GM12878 (cell line): ENCODE results near the gene GID4. TPM values are rescaled to one million over a fixed set of nuclear protein-coding genes. Genes with fewer than 3 reads are reported as not detected.

ENCODE experiments used
- EED ChIP-seq: sonication (generic); IDR thresholded peaks from 2 replicates; pipeline ENCODE4 v1.6.1; 2016; ENCODE audit warnings: antibody characterized with exemption, low read depth
- HDAC6 ChIP-seq: fragments of 200-600 bp; sonication (generic); IDR thresholded peaks from one replicate; pipeline ENCODE4 v1.8.0; 2017; ENCODE audit warnings: antibody characterized with exemption; ENCODE audit not compliant: unreplicated experiment
- KAT2A ChIP-seq: conservative IDR thresholded peaks from 2 replicates; pipeline ENCODE4 v1.6.1; 2011; ENCODE audit warnings: low read depth, low read length; ENCODE audit not compliant: control insufficient read depth
- KDM1A ChIP-seq: fragments of 200-600 bp; sonication (generic); IDR thresholded peaks from 2 replicates; pipeline ENCODE4 v1.6.1; 2016; ENCODE audit warnings: borderline replicate concordance
- NFYB ChIP-seq: IDR thresholded peaks from 2 replicates; pipeline ENCODE4 v1.6.1; 2011; ENCODE audit warnings: low read depth, mild to moderate bottlenecking, low read length, improper control_type of control experiment, moderate library complexity; ENCODE audit not compliant: insufficient read depth
- NR2F1 ChIP-seq: fragments of 450-650 bp; conservative IDR thresholded peaks from 2 replicates; pipeline ENCODE4 v1.6.1; 2017; ENCODE audit warnings: mild to moderate bottlenecking
- RELA ChIP-seq: fragments of 450-650 bp; IDR thresholded peaks from 2 replicates; pipeline ENCODE4 v1.8.0; 2014; ENCODE audit warnings: borderline replicate concordance; ENCODE audit not compliant: partially characterized antibody
- ZBED1 ChIP-seq: IDR thresholded peaks from 2 replicates; pipeline ENCODE4 v1.6.1; 2016; ENCODE audit warnings: borderline replicate concordance
- ZNF274 ChIP-seq: IDR thresholded peaks from one replicate; pipeline ENCODE4 v1.8.0; 2011; ENCODE audit not compliant: insufficient read length, insufficient read depth
- ZSCAN29 ChIP-seq: fragments of 450-650 bp; IDR thresholded peaks from 2 replicates; pipeline ENCODE4 v1.6.1; 2017; ENCODE audit warnings: mild to moderate bottlenecking, moderate library complexity
- polyA plus RNA-seq, 11 experiments: library from polyadenylated mRNA; depleted of rRNA in 4 of 11; unstranded in 6 of 11; stranded (reverse) in 5 of 11; fragments of >200 nt; fragmentation: Nextera tagmentation in 4 of 11; fragmentation: Illumina TruSeq in 1 of 11; extraction: Ambion mirVana in 4 of 11; extraction: Trizol in 1 of 11; gene quantifications; 1 replicate in 1 of 11; 2 replicates in 10 of 11; pipeline versions ENCODE4 v1.2.1 to v1.2.3, GENCODE V29; 2011 to 2016; ENCODE audit warnings: inconsistent platforms in 2 of 11, missing spikeins in 2 of 11, low read depth in 1 of 11
- total RNA-seq, 4 experiments: library from RNA; depleted of rRNA in 3 of 4; stranded (reverse); fragments of >200 nt in 3 of 4; fragmentation: Illumina TruSeq in 1 of 4; extraction: Trizol in 1 of 4; gene quantifications; 2 replicates each; pipeline versions ENCODE4 v1.2.1 to v1.2.3, GENCODE V29; 2013 to 2021
- TF ChIP-seq, protein P1 (sequence below): fragments of 150-350 bp; IDR thresholded peaks from 2 replicates; pipeline ENCODE4 v1.6.1; 2016; ENCODE audit warnings: low read depth, low read length
- TF ChIP-seq, protein P2 (sequence below): IDR thresholded peaks from 2 replicates; pipeline ENCODE4 v1.6.1; 2011; ENCODE audit warnings: borderline replicate concordance, low read depth, mild to moderate bottlenecking, moderate library complexity, low read length; ENCODE audit not compliant: insufficient read depth, poor library complexity, severe bottlenecking
- TF ChIP-seq, protein P3 (sequence below): IDR thresholded peaks from 2 replicates; pipeline ENCODE4 v1.6.1; 2012; ENCODE audit warnings: low read depth, low read length, improper control_type of control experiment
- TF ChIP-seq, protein P4 (sequence below): fragments of 450-650 bp; IDR thresholded peaks from 2 replicates; pipeline ENCODE4 v1.6.1; 2016; ENCODE audit warnings: mild to moderate bottlenecking
- TF ChIP-seq, protein P5 (sequence below): IDR thresholded peaks from 2 replicates; pipeline ENCODE4 v1.6.1; 2011; ENCODE audit warnings: low read depth, low read length, improper control_type of control experiment, borderline replicate concordance
- TF ChIP-seq, protein P6 (sequence below): IDR thresholded peaks from 2 replicates; pipeline ENCODE4 v1.6.1; 2011; ENCODE audit warnings: mild to moderate bottlenecking, low read depth, low read length, moderate library complexity; ENCODE audit not compliant: insufficient replicate concordance
- TF ChIP-seq, protein P7 (sequence below): fragments of 450-650 bp; IDR thresholded peaks from 2 replicates; pipeline ENCODE4 v1.6.1; 2017; ENCODE audit warnings: mild to moderate bottlenecking

The GID4 gene
- total and polyA plus RNA-seq, 10 of the 15 experiments (the other 5 are each of a cell fraction or from before 2014, with no cell fraction given), result 0.93 to 7.3 (median 3.6) TPM

DNA sequence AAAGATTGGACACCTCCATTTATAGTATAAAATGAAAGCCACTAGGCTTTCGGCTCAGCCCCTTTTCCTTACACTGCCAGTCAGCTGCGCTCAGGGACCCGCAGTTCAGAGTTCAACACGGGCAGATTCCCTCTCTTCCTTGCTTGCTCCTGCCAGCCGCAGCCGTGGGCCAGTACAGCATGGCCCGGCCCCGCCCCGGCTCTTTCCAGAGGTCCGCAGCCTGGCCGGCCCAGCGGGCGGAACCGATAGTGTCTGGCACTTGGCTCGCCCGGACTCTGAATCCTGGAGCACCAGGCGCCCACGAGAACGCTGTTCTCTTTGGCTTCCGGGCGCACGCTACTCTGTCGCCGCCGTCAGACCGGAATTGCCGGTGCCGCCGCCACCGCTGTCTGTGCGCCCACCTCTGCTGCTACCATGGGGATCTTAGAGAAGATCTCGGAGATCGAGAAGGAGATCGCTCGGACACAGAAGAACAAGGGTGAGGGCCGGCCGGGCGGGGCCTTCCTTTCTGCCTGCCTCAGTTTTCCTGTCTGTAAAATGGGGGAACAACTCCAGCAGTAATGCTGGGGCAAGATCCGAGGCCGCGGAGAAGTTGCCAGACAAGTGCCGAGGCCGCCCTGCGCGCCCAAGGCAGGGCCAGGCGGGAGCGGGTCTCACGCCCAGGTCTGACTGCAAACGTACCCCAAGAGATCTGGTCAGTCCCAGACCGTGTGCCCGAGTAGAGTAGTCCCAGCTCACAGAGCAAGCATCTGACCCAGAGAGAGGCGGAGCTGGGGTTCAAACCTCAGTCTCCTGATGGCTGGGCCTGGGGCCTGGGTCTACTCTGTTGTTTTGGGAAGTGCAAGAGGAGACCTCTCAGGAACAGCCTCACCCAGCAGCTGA, 48.6 kb downstream of the GID4 start, which contains the start of gene DRG2 (continued):
- TF ChIP-seq KDM1A, result no peak
- peak; percentile 56; the same call in 1 of the 2 replicates for TF ChIP-seq ZSCAN29
- TF ChIP-seq, protein P1, sequence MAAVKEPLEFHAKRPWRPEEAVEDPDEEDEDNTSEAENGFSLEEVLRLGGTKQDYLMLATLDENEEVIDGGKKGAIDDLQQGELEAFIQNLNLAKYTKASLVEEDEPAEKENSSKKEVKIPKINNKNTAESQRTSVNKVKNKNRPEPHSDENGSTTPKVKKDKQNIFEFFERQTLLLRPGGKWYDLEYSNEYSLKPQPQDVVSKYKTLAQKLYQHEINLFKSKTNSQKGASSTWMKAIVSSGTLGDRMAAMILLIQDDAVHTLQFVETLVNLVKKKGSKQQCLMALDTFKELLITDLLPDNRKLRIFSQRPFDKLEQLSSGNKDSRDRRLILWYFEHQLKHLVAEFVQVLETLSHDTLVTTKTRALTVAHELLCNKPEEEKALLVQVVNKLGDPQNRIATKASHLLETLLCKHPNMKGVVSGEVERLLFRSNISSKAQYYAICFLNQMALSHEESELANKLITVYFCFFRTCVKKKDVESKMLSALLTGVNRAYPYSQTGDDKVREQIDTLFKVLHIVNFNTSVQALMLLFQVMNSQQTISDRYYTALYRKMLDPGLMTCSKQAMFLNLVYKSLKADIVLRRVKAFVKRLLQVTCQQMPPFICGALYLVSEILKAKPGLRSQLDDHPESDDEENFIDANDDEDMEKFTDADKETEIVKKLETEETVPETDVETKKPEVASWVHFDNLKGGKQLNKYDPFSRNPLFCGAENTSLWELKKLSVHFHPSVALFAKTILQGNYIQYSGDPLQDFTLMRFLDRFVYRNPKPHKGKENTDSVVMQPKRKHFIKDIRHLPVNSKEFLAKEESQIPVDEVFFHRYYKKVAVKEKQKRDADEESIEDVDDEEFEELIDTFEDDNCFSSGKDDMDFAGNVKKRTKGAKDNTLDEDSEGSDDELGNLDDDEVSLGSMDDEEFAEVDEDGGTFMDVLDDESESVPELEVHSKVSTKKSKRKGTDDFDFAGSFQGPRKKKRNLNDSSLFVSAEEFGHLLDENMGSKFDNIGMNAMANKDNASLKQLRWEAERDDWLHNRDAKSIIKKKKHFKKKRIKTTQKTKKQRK, result no peak
- TF ChIP-seq, protein P2, sequence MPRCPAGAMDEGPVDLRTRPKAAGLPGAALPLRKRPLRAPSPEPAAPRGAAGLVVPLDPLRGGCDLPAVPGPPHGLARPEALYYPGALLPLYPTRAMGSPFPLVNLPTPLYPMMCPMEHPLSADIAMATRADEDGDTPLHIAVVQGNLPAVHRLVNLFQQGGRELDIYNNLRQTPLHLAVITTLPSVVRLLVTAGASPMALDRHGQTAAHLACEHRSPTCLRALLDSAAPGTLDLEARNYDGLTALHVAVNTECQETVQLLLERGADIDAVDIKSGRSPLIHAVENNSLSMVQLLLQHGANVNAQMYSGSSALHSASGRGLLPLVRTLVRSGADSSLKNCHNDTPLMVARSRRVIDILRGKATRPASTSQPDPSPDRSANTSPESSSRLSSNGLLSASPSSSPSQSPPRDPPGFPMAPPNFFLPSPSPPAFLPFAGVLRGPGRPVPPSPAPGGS, result no peak
- no peak for TF ChIP-seq KAT2A
- 0 out of 2 replicates have a peak, but pooled peaks have one; percentile 54 for TF ChIP-seq ZBED1
- TF ChIP-seq NR2F1, result peak; percentile 65
- no peak for TF ChIP-seq HDAC6
- TF ChIP-seq, protein P3, sequence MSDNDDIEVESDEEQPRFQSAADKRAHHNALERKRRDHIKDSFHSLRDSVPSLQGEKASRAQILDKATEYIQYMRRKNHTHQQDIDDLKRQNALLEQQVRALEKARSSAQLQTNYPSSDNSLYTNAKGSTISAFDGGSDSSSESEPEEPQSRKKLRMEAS, result peak; percentile 84
- TF ChIP-seq ZNF274, result no peak
- peak; percentile 72; the same call in 1 of the 2 replicates for TF ChIP-seq EED
- TF ChIP-seq, protein P4, sequence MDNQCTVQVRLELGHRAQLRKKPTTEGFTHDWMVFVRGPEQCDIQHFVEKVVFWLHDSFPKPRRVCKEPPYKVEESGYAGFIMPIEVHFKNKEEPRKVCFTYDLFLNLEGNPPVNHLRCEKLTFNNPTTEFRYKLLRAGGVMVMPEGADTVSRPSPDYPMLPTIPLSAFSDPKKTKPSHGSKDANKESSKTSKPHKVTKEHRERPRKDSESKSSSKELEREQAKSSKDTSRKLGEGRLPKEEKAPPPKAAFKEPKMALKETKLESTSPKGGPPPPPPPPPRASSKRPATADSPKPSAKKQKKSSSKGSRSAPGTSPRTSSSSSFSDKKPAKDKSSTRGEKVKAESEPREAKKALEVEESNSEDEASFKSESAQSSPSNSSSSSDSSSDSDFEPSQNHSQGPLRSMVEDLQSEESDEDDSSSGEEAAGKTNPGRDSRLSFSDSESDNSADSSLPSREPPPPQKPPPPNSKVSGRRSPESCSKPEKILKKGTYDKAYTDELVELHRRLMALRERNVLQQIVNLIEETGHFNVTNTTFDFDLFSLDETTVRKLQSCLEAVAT, result peak; percentile 68; the same call in 1 of the 2 replicates
- TF ChIP-seq, protein P5, sequence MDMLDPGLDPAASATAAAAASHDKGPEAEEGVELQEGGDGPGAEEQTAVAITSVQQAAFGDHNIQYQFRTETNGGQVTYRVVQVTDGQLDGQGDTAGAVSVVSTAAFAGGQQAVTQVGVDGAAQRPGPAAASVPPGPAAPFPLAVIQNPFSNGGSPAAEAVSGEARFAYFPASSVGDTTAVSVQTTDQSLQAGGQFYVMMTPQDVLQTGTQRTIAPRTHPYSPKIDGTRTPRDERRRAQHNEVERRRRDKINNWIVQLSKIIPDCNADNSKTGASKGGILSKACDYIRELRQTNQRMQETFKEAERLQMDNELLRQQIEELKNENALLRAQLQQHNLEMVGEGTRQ, result no peak
- TF ChIP-seq, protein P6, sequence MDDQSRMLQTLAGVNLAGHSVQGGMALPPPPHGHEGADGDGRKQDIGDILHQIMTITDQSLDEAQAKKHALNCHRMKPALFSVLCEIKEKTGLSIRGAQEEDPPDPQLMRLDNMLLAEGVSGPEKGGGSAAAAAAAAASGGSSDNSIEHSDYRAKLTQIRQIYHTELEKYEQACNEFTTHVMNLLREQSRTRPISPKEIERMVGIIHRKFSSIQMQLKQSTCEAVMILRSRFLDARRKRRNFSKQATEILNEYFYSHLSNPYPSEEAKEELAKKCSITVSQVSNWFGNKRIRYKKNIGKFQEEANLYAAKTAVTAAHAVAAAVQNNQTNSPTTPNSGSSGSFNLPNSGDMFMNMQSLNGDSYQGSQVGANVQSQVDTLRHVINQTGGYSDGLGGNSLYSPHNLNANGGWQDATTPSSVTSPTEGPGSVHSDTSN, result no peak
- TF ChIP-seq, protein P7, sequence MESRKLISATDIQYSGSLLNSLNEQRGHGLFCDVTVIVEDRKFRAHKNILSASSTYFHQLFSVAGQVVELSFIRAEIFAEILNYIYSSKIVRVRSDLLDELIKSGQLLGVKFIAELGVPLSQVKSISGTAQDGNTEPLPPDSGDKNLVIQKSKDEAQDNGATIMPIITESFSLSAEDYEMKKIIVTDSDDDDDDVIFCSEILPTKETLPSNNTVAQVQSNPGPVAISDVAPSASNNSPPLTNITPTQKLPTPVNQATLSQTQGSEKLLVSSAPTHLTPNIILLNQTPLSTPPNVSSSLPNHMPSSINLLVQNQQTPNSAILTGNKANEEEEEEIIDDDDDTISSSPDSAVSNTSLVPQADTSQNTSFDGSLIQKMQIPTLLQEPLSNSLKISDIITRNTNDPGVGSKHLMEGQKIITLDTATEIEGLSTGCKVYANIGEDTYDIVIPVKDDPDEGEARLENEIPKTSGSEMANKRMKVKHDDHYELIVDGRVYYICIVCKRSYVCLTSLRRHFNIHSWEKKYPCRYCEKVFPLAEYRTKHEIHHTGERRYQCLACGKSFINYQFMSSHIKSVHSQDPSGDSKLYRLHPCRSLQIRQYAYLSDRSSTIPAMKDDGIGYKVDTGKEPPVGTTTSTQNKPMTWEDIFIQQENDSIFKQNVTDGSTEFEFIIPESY, result no peak
- TF ChIP-seq RELA, result peak; percentile 80
- TF ChIP-seq NFYB, result no peak
